HCT116 (cell line): Measurements from ENCODE around the gene TMIGD2. TPM values are rescaled to one million over a fixed set of nuclear protein-coding genes. Genes with fewer than 3 reads are reported as not detected.

Experiments used
- ATAC-seq: fragments of 200-7000 bp; cut with Tn5 transposase; 2 replicates; pipeline ENCODE4 v1.9.1; 2020; ENCODE audit warnings: mild to moderate bottlenecking, moderate library complexity
- BruUV-seq: library from RNA; stranded (reverse); fragments of 400-500 nt; replicated peaks from 2 replicates; lab custom pipeline; 2021; lab: Mats Ljungman, UMichigan
- CTCF ChIA-PET: fragments of 300-600 bp; sonication (Branson Sonifier 250); formaldehyde crosslinking; loops from one replicate; lab custom pipeline; 2021; ENCODE audit warnings: antibody characterized with exemption; lab: Charles Lee
- POLR2A ChIA-PET: fragments of 300-600, 350-600 bp; sonication (Branson Sonifier 250); formaldehyde crosslinking; loops from one replicate; lab custom pipeline; 2021; ENCODE audit warnings: antibody characterized with exemption; lab: Charles Lee
- RAD21 ChIA-PET, 2 experiments: fragments of 300-600 bp; sonication (Branson Sonifier 250); formaldehyde crosslinking; loops; one replicate each; lab custom pipeline; 2023; ENCODE audit warnings: low total read pairs in 2 of 2; ENCODE audit not compliant: uncharacterized antibody in 2 of 2, unreplicated experiment in 2 of 2, low non-redundant PET in 1 of 2; lab: Charles Lee
- DNase-seq: peaks from one replicate; pipeline ENCODE4 v3.0.0-alpha.2; 2010; ENCODE audit warnings: low read depth, low spot score
- H2AFZ ChIP-seq: fragments of 200-600 bp; shearing (Covaris generic), sonication (generic); 2 replicates; pipeline ENCODE4 v1.6.1; 2017; ENCODE audit warnings: low read depth, mixed run types, mixed read lengths, antibody characterized with exemption, low read length; ENCODE audit not compliant: poor library complexity, severe bottlenecking
- H3K27ac ChIP-seq: 2 replicates; pipeline ENCODE4 v1.5.1; 2012; ENCODE audit warnings: low read depth, low read length
- H3K27me3 ChIP-seq: fragments of 200-600 bp; sonication (generic); 2 replicates; pipeline ENCODE4 v1.6.1; 2016; ENCODE audit warnings: mixed run types, low read length, mixed read lengths; ENCODE audit not compliant: insufficient read depth
- H3K36me3 ChIP-seq, 2 experiments: fragments of 200-500 bp in 1 of 2; fragments of 200-600 bp in 1 of 2; sonication (Bioruptor generic) in 1 of 2; sonication (generic) in 1 of 2; 2 replicates each; pipeline versions ENCODE4 v1.5.1 to v1.6.1; 2014 to 2016; ENCODE audit warnings: low read length in 2 of 2, inconsistent platforms in 1 of 2, mixed read lengths in 1 of 2, mixed run types in 1 of 2; ENCODE audit not compliant: insufficient read depth in 2 of 2, control insufficient read depth in 1 of 2
- H3K4me1 ChIP-seq, 2 experiments: fragments of 200-600 bp in 1 of 2; sonication (generic) in 1 of 2; 2 replicates each; pipeline versions ENCODE4 v1.5.1 to v1.6.1; 2012 to 2017; ENCODE audit warnings: low read length in 2 of 2, inconsistent platforms in 1 of 2, mild to moderate bottlenecking in 1 of 2, mixed read lengths in 1 of 2, mixed run types in 1 of 2, moderate library complexity in 1 of 2; ENCODE audit not compliant: insufficient read depth in 2 of 2, control insufficient read depth in 1 of 2
- H3K4me2 ChIP-seq: fragments of 200-600 bp; sonication (generic); 2 replicates; pipeline ENCODE4 v1.6.1; 2017; ENCODE audit warnings: mixed run types, low read length, mixed read lengths
- H3K4me3 ChIP-seq, 2 experiments: fragments of 200-600 bp in 1 of 2; sonication (generic) in 1 of 2; replicated peaks in 1 of 2; 2 replicates each; pipeline ENCODE4 v1.5.1; 2011 to 2016; ENCODE audit warnings: low read length in 2 of 2, control low read depth in 1 of 2, low read depth in 1 of 2, mild to moderate bottlenecking in 1 of 2, mixed read lengths in 1 of 2, mixed run types in 1 of 2
- H3K79me2 ChIP-seq: fragments of 200-600 bp; sonication (generic); 2 replicates; pipeline ENCODE4 v1.6.1; 2017; ENCODE audit warnings: mild to moderate bottlenecking, mixed run types, low read length, moderate library complexity, mixed read lengths; ENCODE audit not compliant: insufficient read depth
- H3K9ac ChIP-seq: fragments of 200-600 bp; sonication (generic); 2 replicates; pipeline ENCODE4 v1.6.1; 2016; ENCODE audit warnings: low read length, mixed read lengths
- H3K9me2 ChIP-seq: fragments of 200-600 bp; sonication (generic), shearing (Covaris generic); 2 replicates; pipeline ENCODE4 v1.6.1; 2017; ENCODE audit warnings: mixed run types, mild to moderate bottlenecking, moderate library complexity; ENCODE audit not compliant: insufficient read depth
- H3K9me3 ChIP-seq, 2 experiments: fragments of 200-500 bp in 1 of 2; fragments of 200-600 bp in 1 of 2; sonication (Bioruptor generic) in 1 of 2; sonication (generic) in 1 of 2; 2 replicates each; pipeline ENCODE4 v1.6.1; 2014 to 2017; ENCODE audit warnings: low read length in 2 of 2, mixed read lengths in 2 of 2, inconsistent platforms in 1 of 2, low read depth in 1 of 2, mild to moderate bottlenecking in 1 of 2, mixed run types in 1 of 2, moderate library complexity in 1 of 2; ENCODE audit not compliant: control insufficient read depth in 1 of 2, insufficient read depth in 1 of 2
- H4K20me1 ChIP-seq: fragments of 200-600 bp; sonication (generic), shearing (Covaris generic); 2 replicates; pipeline ENCODE4 v1.6.1; 2017; ENCODE audit warnings: mixed run types, mild to moderate bottlenecking, moderate library complexity; ENCODE audit not compliant: insufficient read depth
- EZH2 ChIP-seq: fragments of 200-600 bp; sonication (generic); IDR thresholded peaks from 2 replicates; pipeline ENCODE4 v1.6.1; 2017; ENCODE audit warnings: antibody characterized with exemption, mixed run types
- MAX ChIP-seq: IDR thresholded peaks from 2 replicates; pipeline ENCODE4 v1.6.1; 2012
- POLR2A ChIP-seq: IDR thresholded peaks from 2 replicates; pipeline ENCODE4 v1.7.0; 2011; ENCODE audit warnings: borderline replicate concordance; ENCODE audit not compliant: insufficient read depth, insufficient read length; ENCODE audit errors: extremely low read depth
- POLR2AphosphoS5 ChIP-seq: IDR thresholded peaks from 2 replicates; pipeline ENCODE4 v1.6.1; 2011; ENCODE audit warnings: mild to moderate bottlenecking, low read depth, low read length, moderate library complexity
- RAD21 ChIP-seq: IDR thresholded peaks from 2 replicates; pipeline ENCODE4 v1.6.1; 2012; ENCODE audit warnings: low read depth, mild to moderate bottlenecking
- SIN3A ChIP-seq: IDR thresholded peaks from 2 replicates; pipeline ENCODE4 v1.6.1; 2012; ENCODE audit warnings: low read depth
- SP1 ChIP-seq: IDR thresholded peaks from 2 replicates; pipeline ENCODE4 v1.6.1; 2012; ENCODE audit warnings: low read depth
- TCF7L2 ChIP-seq: IDR thresholded peaks from 2 replicates; pipeline ENCODE4 v1.7.0; 2011; ENCODE audit warnings: borderline replicate concordance, inconsistent platforms; ENCODE audit not compliant: insufficient read depth, insufficient read length; ENCODE audit errors: extremely low read depth
- ZBTB33 ChIP-seq: IDR thresholded peaks from 2 replicates; pipeline ENCODE4 v1.6.1; 2011; ENCODE audit warnings: mild to moderate bottlenecking, low read length, moderate library complexity; ENCODE audit not compliant: insufficient replicate concordance; ENCODE audit errors: extremely low read depth
- ZNF274 ChIP-seq: fragments of 200-500 bp; sonication (Bioruptor generic); IDR thresholded peaks from 2 replicates; pipeline ENCODE4 v1.6.1; 2014; ENCODE audit warnings: mild to moderate bottlenecking, low read depth, low read length, inconsistent platforms
- intact Hi-C: fragments of 100-400 bp; cut with micrococcal nuclease; formaldehyde crosslinking; loops from 2 replicates; pipeline ENCODE4 v1.10.0; 2022
- total RNA-seq: library from RNA; stranded (reverse); gene quantifications from one replicate; pipeline ENCODE4 v1.2.1, GENCODE V29; 2021; ENCODE audit not compliant: unreplicated experiment

TMIGD2 gene
- total RNA-seq, 1 experiment from 2014 or later: not detected

GRCh38 chr19:4345342-4346019 lies 43.3 kb upstream of the TMIGD2 start:
- no peak overlapping the region for H3K9ac ChIP-seq
- ChIA-PET CTCF (no interaction called here), RAD21 (interaction anchor here in 1 of 2 experiments (0.7 kb wide), 1 partner anchor 78 kb away, joined by 3 read pairs; no protein-coding TSS in a partner anchor)
- no peak overlapping the region for H3K4me3 ChIP-seq
- no peak for DNase-seq
- H3K79me2 ChIP-seq: no peaks in the 10 kb centered on the region; the same call in 1 of the 2 replicates
- TF ChIP-seq SIN3A (no peak), TCF7L2 (no peak), POLR2A (no peak), ZBTB33 (no peak), ZNF274 (no peak), POLR2AphosphoS5 (no peak), MAX (no peak), SP1 (no peak), RAD21 (no peak), EZH2 (no peak)
- TF ChIP-seq, all 23 proteins: peak for 0
- Histone ChIP-seq H3K27ac (no peak overlapping the region), H4K20me1 (no peaks in the 10 kb centered on the region), H3K4me1 (peaks cover 7 to 18% of the 10 kb centered on the region in 2 experiments), H3K9me3 (no peaks in the 10 kb centered on the region), H3K4me2 (no peak overlapping the region), H3K36me3 (peaks cover 0 to 5% of the 10 kb centered on the region in 2 experiments; a peak in 2 of 4 replicates), H2AFZ (no peak overlapping the region), H3K9me2 (no peaks in the 10 kb centered on the region), H3K27me3 (no peaks in the 10 kb centered on the region)
- BruUV-seq: no TSS peak
- ATAC-seq: no peak
- intact Hi-C loops: no loop called here
- POLR2A ChIA-PET: no interaction called here
